T-helper 1 cell treated with Interleukin-12 subunit alpha and Interleukin-12 subunit beta and Interleukin-4 antibody, amounts not matched to agents 30 ng/mL and 1 ng/mL, for 36 hours (primary cell): ENCODE data around the gene DPT. TPM values are rescaled to one million over a fixed set of nuclear protein-coding genes. Genes with fewer than 3 reads are reported as not detected.

Experiments used
- intact Hi-C: fragments of 100-400 bp; cut with micrococcal nuclease; formaldehyde crosslinking; loops from one replicate; pipeline ENCODE4 v1.15.1; 2024
- total RNA-seq: library from RNA; stranded (reverse); gene quantifications from 2 replicates; pipeline ENCODE4 v1.2.3, GENCODE V29; 2022

The DPT gene
- total RNA-seq, 1 donor from 2014 or later = not detected

- intact Hi-C loops = no loop called here
These were observed 22.5 kb downstream of the DPT start for GRCh38 chr1:168706391-168706992.

DNA sequence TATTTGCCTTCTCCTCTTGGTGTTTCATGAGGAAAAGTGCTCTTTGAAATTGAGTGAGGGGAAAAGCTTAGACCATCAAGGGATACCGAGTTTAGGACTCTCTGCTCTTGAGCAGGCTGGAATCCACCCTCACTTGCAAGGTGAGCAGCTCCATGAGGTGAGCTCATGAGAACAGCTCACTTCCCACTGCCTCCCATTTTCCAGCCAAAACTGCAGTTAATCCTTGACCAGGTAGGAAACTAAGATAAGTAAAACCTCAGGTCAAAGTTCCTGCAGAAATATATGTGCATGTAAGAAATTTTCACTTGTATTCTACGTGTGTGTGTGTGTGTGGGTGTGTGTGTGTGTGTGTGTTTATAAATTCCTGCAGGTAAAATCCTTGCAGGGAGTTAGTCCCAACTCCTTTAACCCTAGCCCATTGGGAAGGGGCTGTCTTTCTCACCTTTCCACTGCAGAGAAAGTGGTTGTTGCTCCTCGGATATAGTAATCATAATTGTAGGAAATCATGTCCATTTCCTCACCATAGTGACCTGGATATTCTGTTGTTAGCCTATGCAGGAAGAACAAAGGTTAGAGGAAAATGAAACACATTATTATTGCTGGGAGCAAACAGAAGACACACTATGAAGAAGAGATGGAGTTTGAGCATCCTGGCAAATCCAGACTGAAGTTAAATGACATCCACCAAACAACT, 28.3 kb downstream of the DPT start:
- intact Hi-C loops = no loop called here

- intact Hi-C loops = no loop called here
These were observed 30.6 kb downstream of the DPT start for GRCh38 chr1:168698453-168698852.

GRCh38 chr1:168697356-168698126, 31.5 kb downstream of the DPT start:
- intact Hi-C loops = no loop called here

- intact Hi-C loops = no loop called here
These were observed 32.8 kb downstream of the DPT start for GRCh38 chr1:168696125-168696760.

DNA sequence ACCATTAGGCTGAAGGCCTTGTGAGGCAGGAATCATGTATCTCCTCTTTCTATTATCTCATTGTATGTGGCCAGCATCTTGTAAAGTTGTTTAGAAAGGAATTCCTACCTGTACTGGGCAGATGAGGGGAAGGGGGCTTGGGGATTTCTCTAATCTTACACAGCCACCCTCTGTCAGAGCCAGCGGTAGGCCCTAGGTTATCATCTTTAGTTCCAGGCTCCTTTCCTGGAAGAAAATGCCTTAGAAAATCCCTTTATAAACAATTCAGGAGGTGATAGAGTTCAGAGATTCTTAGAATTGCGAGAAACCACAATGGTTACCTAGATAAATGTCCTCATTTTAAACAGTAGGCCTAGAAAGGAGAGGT, 35.2 kb downstream of the DPT start:
- intact Hi-C loops = no loop called here

DNA sequence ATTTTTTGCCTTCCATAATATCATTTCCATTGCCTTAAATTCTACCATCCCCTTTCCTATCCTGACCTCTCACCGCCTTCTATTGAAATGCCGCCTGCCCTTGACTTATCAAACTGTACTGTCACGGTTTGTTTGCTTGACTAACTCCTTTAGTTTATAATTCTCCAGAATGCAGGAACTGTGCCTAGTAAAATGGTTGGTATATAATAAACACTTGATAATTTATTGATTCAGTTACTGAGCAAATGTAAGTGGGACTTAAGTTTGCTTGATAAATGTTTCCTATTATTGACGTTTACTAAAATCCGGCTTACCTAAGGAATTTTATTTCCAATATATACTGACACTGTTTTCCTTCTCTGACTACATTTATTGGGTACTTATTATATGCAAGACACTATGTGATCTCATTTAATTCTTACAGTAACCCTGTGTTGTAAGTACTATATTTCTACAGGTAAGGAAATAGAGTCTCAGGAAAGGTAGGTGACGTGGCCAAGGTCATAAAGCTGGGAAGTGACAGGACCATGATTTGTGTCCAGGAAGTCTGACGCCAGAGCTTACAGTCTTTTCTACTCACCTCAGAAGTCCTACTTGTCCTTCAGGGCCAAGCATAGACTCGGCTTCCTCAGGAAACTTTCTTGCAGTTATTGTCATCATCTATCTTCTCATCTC, 35.7 kb downstream of the DPT start:
- intact Hi-C loops = no loop called here

DNA sequence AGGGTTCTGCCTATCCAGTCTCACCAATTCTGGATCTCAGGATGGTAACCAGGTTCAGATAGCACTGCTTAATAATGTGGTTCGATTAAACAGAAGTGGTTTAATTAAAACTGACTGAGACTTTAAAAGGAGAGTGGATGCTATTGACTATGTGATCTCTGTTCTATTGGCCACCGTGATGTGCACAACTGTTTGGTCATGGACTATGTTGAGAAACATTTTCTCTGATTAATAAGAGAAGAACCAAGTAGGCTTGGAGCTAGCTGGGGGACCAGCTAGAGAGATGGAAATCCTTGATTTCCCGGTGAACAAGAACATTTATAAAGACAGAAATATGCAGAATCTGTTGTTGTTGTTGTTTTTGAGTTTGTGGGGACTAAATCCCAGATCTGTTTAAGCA, 36.5 kb downstream of the DPT start:
- intact Hi-C loops = no loop called here

DNA sequence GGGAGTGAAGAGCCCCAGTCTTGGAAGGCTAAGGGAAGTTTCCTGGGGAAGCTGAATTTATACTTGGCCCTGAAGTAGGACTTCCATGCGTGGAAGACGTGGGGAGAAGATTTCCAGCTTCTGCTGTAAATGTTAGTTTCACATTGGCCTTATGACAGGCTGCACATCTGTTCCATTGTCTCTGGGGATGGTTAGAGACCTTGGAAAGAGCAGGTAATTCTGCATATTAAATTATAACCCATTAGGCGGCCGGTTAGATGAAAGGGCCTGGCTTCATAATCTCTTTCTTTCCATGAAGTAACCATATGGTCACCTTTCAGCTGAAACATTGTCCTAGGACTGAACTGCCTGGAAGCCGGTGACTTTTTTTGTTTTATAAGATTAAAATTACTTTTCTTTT, 37.5 kb downstream of the DPT start:
- intact Hi-C loops = no loop called here

DNA sequence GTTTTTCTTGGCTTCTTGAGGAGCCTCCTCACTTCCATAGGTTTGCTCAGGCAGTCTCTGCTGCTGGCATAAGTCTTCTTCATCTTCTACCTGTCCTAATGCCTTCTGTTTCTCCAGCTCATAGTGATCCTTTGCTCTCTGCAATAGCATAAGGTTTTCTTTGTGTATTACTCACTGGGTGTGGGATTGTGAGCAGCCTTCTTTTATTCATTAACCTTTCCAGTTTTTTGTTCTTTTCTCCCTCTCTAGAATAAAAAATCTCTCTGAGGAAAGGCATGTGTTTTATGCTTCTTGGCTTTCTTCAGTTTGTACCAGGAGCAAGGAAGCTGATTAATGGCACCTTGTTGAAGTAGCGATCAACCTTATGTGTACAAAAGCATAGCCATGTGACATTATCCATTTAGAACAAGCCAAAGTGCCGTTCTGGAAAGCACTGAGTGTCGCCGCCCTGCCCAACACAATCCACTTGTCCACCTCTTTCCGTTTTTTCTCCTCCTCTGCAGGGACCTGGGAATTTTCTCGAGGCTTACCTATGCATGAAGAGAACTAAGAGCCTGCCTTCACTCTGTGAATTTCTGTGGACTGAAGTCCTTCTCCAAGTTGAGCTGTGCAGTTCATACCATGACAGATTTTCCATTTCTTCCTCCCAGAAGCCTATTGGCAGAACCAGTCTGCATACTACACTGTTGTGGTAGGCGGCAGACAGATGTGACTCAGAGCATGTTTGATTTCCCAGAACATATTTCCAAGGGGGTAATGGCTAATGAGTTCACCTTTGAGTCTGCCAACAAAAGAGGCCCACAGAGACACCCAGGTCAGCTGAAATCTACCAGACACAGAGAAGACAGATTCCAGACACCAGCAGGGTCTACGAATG, 39.0 kb downstream of the DPT start:
- intact Hi-C loops = no loop called here

DNA sequence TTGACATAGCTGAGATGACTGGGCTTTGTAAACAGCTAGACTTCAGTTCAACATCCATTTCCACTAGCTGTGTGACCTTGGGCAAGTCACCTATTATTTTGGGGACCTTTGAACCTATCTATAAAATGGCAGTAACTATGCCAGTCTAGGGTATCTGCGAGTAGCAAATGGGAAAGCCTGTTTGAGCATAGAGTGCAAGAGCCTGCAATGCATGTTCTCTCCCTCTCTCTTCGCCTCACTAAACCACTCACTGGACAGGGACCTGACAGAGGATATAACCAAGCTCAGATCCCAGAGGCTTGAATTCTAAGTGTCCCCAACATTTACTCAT, 39.7 kb downstream of the DPT start:
- intact Hi-C loops = no loop called here

- intact Hi-C loops = no loop called here
These were observed 40.2 kb downstream of the DPT start for GRCh38 chr1:168688644-168689326.

DNA sequence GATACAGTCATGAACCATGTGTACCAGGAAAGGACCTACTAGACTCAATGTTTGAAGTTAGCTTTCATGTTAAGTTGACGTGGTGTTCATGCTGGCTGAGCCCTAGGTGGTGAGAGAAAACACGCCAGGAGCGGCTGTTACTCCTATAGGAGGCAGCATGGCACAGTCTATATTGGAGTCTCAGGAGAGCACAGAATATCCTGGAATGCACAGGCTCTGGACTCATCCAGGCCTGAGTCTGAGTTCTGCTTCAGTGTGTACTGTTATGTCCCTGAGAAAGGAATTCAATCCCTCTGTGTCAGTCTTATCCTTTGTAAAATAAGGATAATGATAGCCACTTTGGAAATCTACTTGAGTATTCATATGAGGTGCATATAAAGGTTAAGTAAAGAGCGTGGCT, 41.2 kb downstream of the DPT start:
- intact Hi-C loops = no loop called here

DNA sequence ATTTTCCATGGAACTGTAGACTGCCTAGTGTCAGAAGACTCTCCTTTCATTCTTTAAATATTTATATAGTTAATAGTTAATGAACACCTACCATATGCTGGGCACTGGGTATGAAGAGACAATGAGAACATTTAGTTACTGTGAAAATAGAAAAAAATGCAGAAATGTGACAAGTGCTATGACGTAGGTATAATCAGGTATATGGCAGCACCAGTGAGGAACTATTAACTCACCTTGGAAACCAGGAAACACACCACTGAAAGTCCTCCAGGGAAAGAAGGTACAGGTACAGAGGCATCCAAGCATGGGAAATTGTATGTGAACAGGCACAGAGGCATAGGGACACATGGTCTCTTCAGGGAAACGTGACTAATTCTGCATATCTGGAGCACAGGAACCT, 42.3 kb downstream of the DPT start:
- intact Hi-C loops = no loop called here

- intact Hi-C loops = no loop called here
These were observed 45.1 kb downstream of the DPT start for GRCh38 chr1:168683871-168684270.

GRCh38 chr1:168676861-168677260, 52.1 kb downstream of the DPT start:
- intact Hi-C loops = no loop called here

DNA sequence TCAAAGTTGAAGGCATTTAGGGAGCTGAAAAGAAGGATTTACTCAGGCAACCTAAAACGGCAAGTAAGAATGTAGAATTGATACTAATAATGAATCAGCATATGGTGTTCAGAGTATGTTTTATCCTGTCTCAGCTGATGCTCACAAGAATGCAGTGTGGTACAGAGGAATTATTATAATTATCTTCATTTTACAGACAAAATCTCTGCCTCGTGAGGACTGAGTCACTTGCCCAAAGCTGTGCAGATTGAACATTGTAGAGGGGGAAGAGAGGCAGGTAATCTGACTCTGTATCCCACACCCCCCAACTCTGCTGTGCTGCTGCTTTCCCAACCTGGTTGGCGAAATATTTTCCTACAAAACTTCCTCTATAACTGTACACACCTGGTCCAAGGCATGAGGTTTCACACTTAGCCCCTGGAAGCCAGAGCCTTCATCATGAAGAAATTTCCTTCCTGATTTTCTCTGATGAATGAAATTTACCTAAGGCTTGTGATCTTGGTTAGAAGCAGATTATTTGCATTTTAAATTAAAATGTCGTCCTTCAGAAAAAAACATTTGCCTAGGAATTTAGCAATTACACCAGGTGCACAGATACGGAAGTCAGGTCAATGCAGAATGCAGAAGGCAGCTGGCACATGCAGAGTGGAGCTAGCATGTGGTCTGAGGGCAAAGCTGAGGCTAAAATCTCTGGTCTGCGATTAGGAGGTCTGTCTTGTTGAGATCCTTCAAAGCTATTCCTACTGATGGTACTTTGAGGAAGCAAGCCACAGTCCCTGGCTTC, 52.8 kb downstream of the DPT start:
- intact Hi-C loops = no loop called here

DNA sequence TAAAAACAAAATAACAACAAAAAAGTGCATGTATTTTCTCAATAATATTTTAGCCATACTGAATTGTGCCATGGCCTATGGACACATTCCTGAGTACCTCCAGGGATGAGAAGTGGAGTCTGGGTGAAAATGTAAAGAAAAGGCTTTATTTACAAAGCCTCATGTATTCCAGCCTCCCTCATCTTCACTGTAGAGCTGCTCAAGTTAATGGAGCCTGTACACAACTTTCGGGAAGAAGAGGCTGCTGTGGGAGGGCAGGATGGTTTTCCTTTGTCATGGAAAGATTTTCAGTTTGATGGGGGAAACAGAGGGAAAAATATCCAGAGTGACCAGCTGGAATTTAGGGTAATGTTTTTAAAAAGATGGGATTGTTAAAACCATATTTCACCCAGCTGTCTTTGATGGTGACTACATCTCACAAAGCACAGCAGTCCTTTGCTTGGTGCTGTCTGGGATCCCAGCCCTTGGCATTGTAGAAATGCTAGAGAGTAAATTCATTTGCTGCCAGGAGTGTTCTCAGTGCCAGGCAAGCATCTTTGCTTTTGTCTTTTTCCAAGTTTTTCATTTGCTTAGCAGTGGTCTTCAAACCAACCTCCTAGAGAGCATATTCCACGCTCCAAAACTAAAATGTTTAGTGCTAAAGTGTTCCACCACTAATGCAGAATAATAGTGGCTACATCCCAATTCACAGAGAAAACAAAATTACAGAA, 54.9 kb downstream of the DPT start:
- intact Hi-C loops = no loop called here

GRCh38 chr1:168672278-168672677, 56.7 kb downstream of the DPT start:
- intact Hi-C loops = no loop called here
